ENCODE measurements around the gene PACS2.

The PACS2 gene

DNA sequence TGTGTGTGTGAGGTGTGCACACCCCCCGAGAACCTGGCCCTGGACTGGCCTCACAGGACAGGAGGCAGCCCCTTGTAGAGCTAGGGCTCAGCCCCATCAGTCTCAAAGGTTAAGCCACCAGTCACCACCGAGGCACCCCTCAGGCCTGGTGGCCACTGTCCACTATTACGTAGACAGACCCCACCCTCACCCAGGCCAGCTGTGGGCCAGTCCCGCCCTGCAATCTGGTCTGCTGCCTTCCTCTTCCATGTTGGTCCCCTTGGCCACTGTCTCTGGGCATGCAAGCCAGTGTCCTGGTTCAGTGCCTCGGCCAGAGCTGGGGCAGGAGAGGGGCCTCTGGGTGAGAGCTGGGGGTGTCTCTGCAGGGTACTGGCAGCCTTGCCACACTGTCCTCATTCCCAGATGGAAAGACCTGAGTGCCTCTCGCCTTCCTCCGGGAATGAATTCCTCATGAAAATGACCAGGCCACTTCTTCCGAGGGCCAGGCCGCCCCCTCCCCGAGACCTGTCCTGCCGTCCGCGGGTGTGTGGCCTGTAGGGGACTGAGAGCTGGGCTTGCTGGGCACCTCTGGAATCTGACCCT is 82.9 kb downstream of the PACS2 start:
- TF ChIP-seq TCF12 (IDR thresholded peaks at IDR 0.05; ENCODE audit: low read depth), result no peak
- no peak for TF ChIP-seq EGR1 (IDR thresholded peaks at IDR 0.05)
- no peak for TF ChIP-seq CREB1 (IDR thresholded peaks at IDR 0.05; ENCODE audit: low read depth)
- TF ChIP-seq RAD21 (IDR thresholded peaks at IDR 0.05; ENCODE audit: low read depth), result no peak
- TF ChIP-seq TEAD4 (IDR thresholded peaks at IDR 0.05), result no peak
- no peak for TF ChIP-seq TAF1 (IDR thresholded peaks at IDR 0.05; ENCODE audit: low read depth)
- no peak for TF ChIP-seq YY1 (IDR thresholded peaks at IDR 0.05; ENCODE audit: low read depth)
- TF ChIP-seq MAX (IDR thresholded peaks at IDR 0.05), result no peak
- TF ChIP-seq NFIC (IDR thresholded peaks at IDR 0.05), result no peak
- TF ChIP-seq USF1 (IDR thresholded peaks at IDR 0.05), result no peak
- TF ChIP-seq FOXM1 (IDR thresholded peaks at IDR 0.05; ENCODE audit: borderline replicate concordance, low read depth), result no peak
- TF ChIP-seq ZBTB7A (IDR thresholded peaks at IDR 0.05; ENCODE audit: low read depth), result no peak
- TF ChIP-seq CEBPB (IDR thresholded peaks at IDR 0.05), result no peak
- no peak for TF ChIP-seq EP300 (IDR thresholded peaks at IDR 0.05; ENCODE audit: borderline replicate concordance)
- TF ChIP-seq, protein P1, sequence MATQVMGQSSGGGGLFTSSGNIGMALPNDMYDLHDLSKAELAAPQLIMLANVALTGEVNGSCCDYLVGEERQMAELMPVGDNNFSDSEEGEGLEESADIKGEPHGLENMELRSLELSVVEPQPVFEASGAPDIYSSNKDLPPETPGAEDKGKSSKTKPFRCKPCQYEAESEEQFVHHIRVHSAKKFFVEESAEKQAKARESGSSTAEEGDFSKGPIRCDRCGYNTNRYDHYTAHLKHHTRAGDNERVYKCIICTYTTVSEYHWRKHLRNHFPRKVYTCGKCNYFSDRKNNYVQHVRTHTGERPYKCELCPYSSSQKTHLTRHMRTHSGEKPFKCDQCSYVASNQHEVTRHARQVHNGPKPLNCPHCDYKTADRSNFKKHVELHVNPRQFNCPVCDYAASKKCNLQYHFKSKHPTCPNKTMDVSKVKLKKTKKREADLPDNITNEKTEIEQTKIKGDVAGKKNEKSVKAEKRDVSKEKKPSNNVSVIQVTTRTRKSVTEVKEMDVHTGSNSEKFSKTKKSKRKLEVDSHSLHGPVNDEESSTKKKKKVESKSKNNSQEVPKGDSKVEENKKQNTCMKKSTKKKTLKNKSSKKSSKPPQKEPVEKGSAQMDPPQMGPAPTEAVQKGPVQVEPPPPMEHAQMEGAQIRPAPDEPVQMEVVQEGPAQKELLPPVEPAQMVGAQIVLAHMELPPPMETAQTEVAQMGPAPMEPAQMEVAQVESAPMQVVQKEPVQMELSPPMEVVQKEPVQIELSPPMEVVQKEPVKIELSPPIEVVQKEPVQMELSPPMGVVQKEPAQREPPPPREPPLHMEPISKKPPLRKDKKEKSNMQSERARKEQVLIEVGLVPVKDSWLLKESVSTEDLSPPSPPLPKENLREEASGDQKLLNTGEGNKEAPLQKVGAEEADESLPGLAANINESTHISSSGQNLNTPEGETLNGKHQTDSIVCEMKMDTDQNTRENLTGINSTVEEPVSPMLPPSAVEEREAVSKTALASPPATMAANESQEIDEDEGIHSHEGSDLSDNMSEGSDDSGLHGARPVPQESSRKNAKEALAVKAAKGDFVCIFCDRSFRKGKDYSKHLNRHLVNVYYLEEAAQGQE (IDR thresholded peaks at IDR 0.05; ENCODE audit: low read depth), result no peak

DNA sequence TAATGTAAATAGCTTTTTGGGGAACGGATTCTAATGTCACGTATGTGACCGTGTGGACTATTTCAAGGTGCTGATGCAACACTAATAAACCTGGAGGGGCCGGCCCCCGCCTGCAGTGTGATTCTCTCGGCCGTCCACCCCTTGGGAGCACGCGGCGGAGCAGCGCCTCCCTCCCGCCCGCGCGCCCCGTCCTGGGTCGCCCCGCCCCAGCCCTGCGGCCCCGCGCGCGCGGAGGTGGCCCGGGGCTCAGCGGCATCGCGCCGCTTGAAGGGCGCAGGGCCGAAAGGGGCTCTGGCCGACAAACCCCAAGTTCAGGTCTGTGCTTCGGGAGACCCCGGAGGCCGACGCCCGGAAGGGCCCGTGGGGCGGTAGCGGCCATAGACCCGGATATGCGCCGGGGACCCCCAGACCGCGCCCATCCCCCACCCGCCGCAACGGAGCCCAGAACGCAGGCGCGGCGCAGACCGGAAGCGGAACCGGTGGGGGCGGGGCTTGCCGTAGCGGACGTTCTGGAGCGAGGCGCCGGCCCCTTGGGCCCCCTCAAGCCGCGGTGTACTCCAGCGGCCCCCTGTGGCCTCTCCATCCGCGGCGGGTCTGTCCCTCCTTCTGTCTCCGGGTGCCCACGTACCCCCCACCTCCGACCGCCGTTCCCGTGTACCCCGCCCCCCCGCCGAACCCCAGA is 83.6 kb downstream of the PACS2 start, which contains the start of gene TEX22:
TEX22 (plus strand) TSS at position 495 of the 682 bp plus-strand sequence. CDS start 803 bp downstream, outside the sequence.
- TF ChIP-seq YY1 (IDR thresholded peaks at IDR 0.05; ENCODE audit: low read depth), result 0 out of 2 replicates have a peak, but pooled peaks have one; percentile 20
- peak; percentile 1; the same call in 1 of the 2 replicates for TF ChIP-seq RAD21 (IDR thresholded peaks at IDR 0.05; ENCODE audit: low read depth)
- no peak for TF ChIP-seq NFIC (IDR thresholded peaks at IDR 0.05)
- no peak for TF ChIP-seq USF1 (IDR thresholded peaks at IDR 0.05)
- peak; percentile 93 for TF ChIP-seq ZBTB7A (IDR thresholded peaks at IDR 0.05; ENCODE audit: low read depth)
- TF ChIP-seq MAX (IDR thresholded peaks at IDR 0.05), result peak; percentile 95
- TF ChIP-seq TCF12 (IDR thresholded peaks at IDR 0.05; ENCODE audit: low read depth), result 0 out of 2 replicates have a peak, but pooled peaks have one; percentile 55
- no peak for TF ChIP-seq TEAD4 (IDR thresholded peaks at IDR 0.05)
- TF ChIP-seq CREB1 (IDR thresholded peaks at IDR 0.05; ENCODE audit: low read depth), result no peak
- TF ChIP-seq EGR1 (IDR thresholded peaks at IDR 0.05), result no peak
- peak; percentile 88 for TF ChIP-seq TAF1 (IDR thresholded peaks at IDR 0.05; ENCODE audit: low read depth)
- TF ChIP-seq, protein P1 (IDR thresholded peaks at IDR 0.05; ENCODE audit: low read depth), result 0 out of 2 replicates have a peak, but pooled peaks have one; percentile 20
- TF ChIP-seq FOXM1 (IDR thresholded peaks at IDR 0.05; ENCODE audit: borderline replicate concordance, low read depth), result no peak
- no peak for TF ChIP-seq EP300 (IDR thresholded peaks at IDR 0.05; ENCODE audit: borderline replicate concordance)
- no peak for TF ChIP-seq CEBPB (IDR thresholded peaks at IDR 0.05)

GRCh38 chr14:105398726-105399465 is 84.3 kb downstream of the PACS2 start:
- TF ChIP-seq MAX (IDR thresholded peaks at IDR 0.05) (peak; percentile 57; the same call in 1 of the 2 replicates), RAD21 (IDR thresholded peaks at IDR 0.05; ENCODE audit: low read depth) (no peak), EP300 (IDR thresholded peaks at IDR 0.05; ENCODE audit: borderline replicate concordance) (no peak), TCF12 (IDR thresholded peaks at IDR 0.05; ENCODE audit: low read depth) (no peak), FOXM1 (IDR thresholded peaks at IDR 0.05; ENCODE audit: borderline replicate concordance, low read depth) (no peak), ZBTB7A (IDR thresholded peaks at IDR 0.05; ENCODE audit: low read depth) (peak; percentile 62; the same call in 1 of the 2 replicates)

DNA sequence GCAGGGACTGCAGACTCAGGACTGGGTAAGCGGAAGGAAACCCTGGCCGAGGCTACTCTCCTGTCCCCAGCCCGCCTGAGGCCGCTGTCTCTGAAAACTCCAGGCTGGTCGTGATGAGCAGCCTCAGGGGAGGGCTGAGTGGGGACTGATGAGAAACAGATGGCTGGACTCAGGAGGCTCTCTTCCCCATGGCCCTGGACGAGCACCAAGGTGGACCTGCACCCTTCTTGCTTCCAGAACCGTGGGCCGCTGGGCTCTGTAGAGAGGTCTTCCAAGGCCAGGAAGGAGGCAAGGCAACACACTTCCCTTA is 84.9 kb downstream of the PACS2 start:
- TF ChIP-seq TEAD4 (IDR thresholded peaks at IDR 0.05), result no peak
- no peak for TF ChIP-seq FOXM1 (IDR thresholded peaks at IDR 0.05; ENCODE audit: borderline replicate concordance, low read depth)
- TF ChIP-seq NFIC (IDR thresholded peaks at IDR 0.05), result no peak
- TF ChIP-seq EP300 (IDR thresholded peaks at IDR 0.05; ENCODE audit: borderline replicate concordance), result no peak
- no peak for TF ChIP-seq TAF1 (IDR thresholded peaks at IDR 0.05; ENCODE audit: low read depth)
- TF ChIP-seq EGR1 (IDR thresholded peaks at IDR 0.05), result no peak
- TF ChIP-seq ZBTB7A (IDR thresholded peaks at IDR 0.05; ENCODE audit: low read depth), result no peak; the same call in 1 of the 2 replicates
- no peak for TF ChIP-seq CEBPB (IDR thresholded peaks at IDR 0.05)
- no peak for TF ChIP-seq CREB1 (IDR thresholded peaks at IDR 0.05; ENCODE audit: low read depth)
- TF ChIP-seq TCF12 (IDR thresholded peaks at IDR 0.05; ENCODE audit: low read depth), result no peak

All from Ishikawa (cell line).